Chondrocyte (in vitro differentiated cells): ENCODE results near the gene PSIP1. TPM values are rescaled to one million over a fixed set of nuclear protein-coding genes. Genes with fewer than 3 reads are reported as not detected.

ENCODE experiments used
- DNase-seq: peaks from one replicate; pipeline ENCODE4 v3.0.0; 2021; ENCODE audit warnings: mixed read lengths, low spot score
- H3K27ac Mint-ChIP-seq: one replicate; pipeline ENCODE4 v1.8.0; 2021; ENCODE audit warnings: mild to moderate bottlenecking, moderate library complexity, mixed read lengths; ENCODE audit not compliant: unreplicated experiment
- H3K27me3 Mint-ChIP-seq: 2 replicates; pipeline ENCODE4 v1.8.0; 2021; ENCODE audit warnings: low read depth, mixed read lengths
- H3K36me3 Mint-ChIP-seq: 2 replicates; pipeline ENCODE4 v1.8.0; 2021; ENCODE audit warnings: low read depth, mixed read lengths
- H3K4me1 Mint-ChIP-seq: 2 replicates; pipeline ENCODE4 v1.8.0; 2021; ENCODE audit warnings: low read depth, mild to moderate bottlenecking, mixed read lengths
- H3K4me3 Mint-ChIP-seq: one replicate; pipeline ENCODE4 v1.8.0; 2021; ENCODE audit warnings: mild to moderate bottlenecking, moderate library complexity, mixed read lengths; ENCODE audit not compliant: unreplicated experiment
- H3K9me3 Mint-ChIP-seq: 2 replicates; pipeline ENCODE4 v1.8.0; 2021; ENCODE audit warnings: low read depth, mixed read lengths
- total RNA-seq: library from RNA; stranded (reverse); gene quantifications from 3 replicates; pipeline ENCODE4 v1.2.1, GENCODE V29; 2021
- TF ChIP-seq, protein P1 (sequence below): fragments of 200-600 bp; sonication (generic); IDR thresholded peaks from 2 replicates; pipeline ENCODE4 v1.5.0; 2021; ENCODE audit warnings: antibody characterized with exemption, mild to moderate bottlenecking, moderate library complexity

PSIP1 gene
- total RNA-seq, 1 donor from 2014 or later: 40.3 TPM

DNA sequence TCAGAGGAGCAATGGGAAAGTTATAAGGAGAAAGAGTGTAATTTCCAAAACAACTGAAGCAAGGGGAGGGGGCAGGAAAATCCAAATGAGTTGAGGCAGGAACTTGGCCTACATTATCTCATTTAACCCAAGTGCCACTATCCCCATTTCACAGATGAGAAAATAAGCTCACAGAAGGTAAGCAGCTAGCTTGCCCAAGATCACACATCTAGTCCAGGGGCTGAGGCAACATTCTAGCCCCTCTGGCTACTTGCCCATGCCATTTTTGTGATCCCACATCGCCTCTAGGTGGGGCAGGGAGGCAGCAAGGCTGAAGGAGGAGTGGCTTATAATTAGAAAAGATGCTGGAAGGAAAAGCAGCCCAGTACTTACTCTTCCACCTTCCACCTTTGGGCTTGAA lies 2.6 kb upstream of the PSIP1 start:
- no peak overlapping the region for H3K27ac Mint-ChIP-seq
- no peaks in the 10 kb centered on the region for H3K27me3 Mint-ChIP-seq
- no peak for DNase-seq
- H3K4me3 Mint-ChIP-seq: no peak overlapping the region
- H3K36me3 Mint-ChIP-seq: peaks cover 3% of the 10 kb centered on the region
- H3K4me1 Mint-ChIP-seq: peaks cover 23% of the 10 kb centered on the region
- no peaks in the 10 kb centered on the region for H3K9me3 Mint-ChIP-seq
- TF ChIP-seq, protein P1, sequence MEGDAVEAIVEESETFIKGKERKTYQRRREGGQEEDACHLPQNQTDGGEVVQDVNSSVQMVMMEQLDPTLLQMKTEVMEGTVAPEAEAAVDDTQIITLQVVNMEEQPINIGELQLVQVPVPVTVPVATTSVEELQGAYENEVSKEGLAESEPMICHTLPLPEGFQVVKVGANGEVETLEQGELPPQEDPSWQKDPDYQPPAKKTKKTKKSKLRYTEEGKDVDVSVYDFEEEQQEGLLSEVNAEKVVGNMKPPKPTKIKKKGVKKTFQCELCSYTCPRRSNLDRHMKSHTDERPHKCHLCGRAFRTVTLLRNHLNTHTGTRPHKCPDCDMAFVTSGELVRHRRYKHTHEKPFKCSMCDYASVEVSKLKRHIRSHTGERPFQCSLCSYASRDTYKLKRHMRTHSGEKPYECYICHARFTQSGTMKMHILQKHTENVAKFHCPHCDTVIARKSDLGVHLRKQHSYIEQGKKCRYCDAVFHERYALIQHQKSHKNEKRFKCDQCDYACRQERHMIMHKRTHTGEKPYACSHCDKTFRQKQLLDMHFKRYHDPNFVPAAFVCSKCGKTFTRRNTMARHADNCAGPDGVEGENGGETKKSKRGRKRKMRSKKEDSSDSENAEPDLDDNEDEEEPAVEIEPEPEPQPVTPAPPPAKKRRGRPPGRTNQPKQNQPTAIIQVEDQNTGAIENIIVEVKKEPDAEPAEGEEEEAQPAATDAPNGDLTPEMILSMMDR: peak; percentile 44

DNA sequence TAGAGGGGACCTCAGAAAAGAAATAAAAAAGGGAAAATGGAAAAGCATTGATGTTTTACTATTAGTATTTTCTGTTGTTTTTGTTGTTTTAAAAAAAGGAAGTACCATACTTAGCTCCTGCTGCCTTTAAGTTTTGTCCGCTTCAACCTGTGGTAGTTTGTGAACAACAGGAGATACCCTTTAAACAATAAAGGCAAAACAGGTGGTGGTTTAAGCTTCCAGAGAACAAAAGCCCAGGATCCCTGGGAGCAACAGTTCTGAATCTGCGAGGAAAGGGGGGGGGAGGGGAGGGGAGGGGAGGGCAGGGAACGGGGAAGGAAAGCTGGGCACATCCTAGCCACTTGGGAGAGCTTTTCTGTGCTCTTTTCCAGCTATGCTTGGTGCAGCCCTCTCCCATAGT lies 2.1 kb upstream of the PSIP1 start:
- Mint-ChIP-seq H3K27ac (no peak overlapping the region), H3K36me3 (peaks cover 4% of the 10 kb centered on the region), H3K4me3 (no peak overlapping the region), H3K27me3 (no peaks in the 10 kb centered on the region), H3K4me1 (peaks cover 27% of the 10 kb centered on the region), H3K9me3 (no peaks in the 10 kb centered on the region)
- DNase-seq: no peak
- TF ChIP-seq, protein P1: no peak

DNA sequence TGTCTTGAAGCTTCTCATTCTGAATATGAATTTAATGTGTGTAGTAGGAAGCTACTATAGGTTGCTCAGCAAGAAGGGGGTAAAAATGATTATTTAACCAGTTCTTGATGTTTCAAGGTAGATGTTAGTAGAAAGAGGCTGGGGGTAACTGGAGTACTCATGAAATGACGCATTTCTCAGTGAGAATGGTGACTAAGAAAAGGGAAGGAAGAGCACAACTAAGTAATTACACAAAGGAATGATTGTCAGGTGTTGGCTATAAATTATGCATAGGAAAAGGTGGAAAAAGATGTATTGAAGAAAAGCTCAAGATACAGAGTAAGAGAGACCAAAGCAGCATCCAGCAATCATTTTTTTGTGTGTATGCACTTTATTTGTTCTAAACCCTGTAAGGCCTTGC lies 1.4 kb upstream of the PSIP1 start:
- peaks cover 4% of the 10 kb centered on the region for H3K36me3 Mint-ChIP-seq
- H3K27ac Mint-ChIP-seq: no peak overlapping the region
- H3K4me1 Mint-ChIP-seq: peaks cover 27% of the 10 kb centered on the region
- TF ChIP-seq, protein P1: no peak
- H3K9me3 Mint-ChIP-seq: no peaks in the 10 kb centered on the region
- H3K4me3 Mint-ChIP-seq: no peak overlapping the region
- H3K27me3 Mint-ChIP-seq: no peaks in the 10 kb centered on the region
- no peak for DNase-seq

DNA sequence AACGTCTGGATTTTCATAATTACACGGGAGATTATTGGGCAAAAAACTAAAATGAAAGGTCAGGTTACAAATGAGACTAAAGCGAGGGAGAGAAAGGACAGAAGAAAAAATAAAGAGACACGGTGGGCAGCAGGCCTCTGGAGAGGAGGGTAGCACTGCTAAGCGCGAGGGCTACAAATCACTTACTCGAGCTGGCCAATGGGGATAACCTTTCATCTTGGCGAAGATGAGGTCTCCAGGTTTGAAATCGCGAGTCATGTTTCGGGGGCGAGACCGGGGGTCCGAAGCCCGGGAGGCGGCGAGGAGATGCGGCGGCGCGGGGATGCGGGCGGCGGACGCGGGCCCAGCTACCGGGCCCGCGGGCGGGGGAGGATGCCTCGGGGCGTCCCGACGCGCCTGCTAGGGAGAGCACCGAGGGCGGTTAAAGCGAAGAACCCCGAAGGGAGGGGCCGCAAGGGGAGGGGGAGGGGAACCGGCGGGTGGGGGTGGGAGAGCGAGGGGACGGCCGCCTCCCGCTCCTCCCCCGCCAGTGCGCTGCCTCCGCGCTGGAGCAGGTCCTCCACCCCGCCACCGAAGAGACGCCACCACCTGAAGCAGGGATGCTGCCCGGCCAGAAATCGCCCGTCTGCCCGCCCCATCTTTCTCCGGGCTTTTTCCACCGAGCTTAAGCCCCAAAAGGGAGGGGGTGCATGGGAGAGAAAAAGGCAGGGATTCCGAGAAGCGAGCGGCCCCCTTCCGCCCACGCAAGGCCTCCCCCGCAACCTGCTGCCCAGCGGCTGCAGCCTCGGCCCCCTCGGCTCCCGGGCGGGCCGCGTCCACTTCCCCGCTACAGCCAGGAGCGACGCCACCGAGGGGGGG lies 610 bp downstream of the PSIP1 start:
- Mint-ChIP-seq H3K4me3 (peak overlapping the region; percentile 93), H3K4me1 (peaks cover 27% of the 10 kb centered on the region), H3K27ac (peak overlapping the region; percentile 95), H3K36me3 (peaks cover 12% of the 10 kb centered on the region), H3K27me3 (no peaks in the 10 kb centered on the region), H3K9me3 (no peaks in the 10 kb centered on the region)
- no peak for DNase-seq
- TF ChIP-seq, protein P1: no peak

DNA sequence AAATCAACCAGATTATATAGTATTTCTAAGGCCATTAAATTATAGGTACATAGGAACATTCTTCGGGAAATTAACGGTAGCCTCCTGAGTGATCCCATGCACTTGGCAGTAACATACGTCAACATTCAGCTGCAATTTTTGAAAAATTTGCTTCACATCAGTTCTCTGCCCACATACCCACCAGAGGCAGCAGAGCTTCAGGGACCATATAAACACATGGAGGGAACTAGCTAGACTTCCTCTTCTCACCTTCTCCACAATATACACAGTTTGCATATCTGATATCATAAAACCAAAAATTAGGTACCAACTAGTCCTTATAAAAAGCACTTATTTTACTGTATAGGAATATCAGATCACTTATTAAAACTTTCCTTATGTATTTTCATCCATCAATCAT lies 4.8 kb downstream of the PSIP1 start:
- Mint-ChIP-seq H3K4me1 (peaks cover 31% of the 10 kb centered on the region), H3K4me3 (no peak overlapping the region), H3K27ac (no peak overlapping the region), H3K27me3 (no peaks in the 10 kb centered on the region), H3K36me3 (peaks cover 15% of the 10 kb centered on the region), H3K9me3 (no peaks in the 10 kb centered on the region)
- TF ChIP-seq, protein P1: no peak
- no peak for DNase-seq
